Measurements from ENCODE around the gene RPP25L.

Gene RPP25L

GRCh38 chr9:34630402-34631154 lies 18.7 kb upstream of the RPP25L start:
- DNase-seq (ENCODE audit: low read depth) = no peak
- no peak for TF ChIP-seq CTCF (IDR thresholded peaks at IDR 0.05; ENCODE audit: insufficient read depth, low read depth, low read length, missing control alignments)
- H3K4me3 ChIP-seq (ENCODE audit: low read depth, low read length) = no peak overlapping the region

- no peak overlapping the region for H3K4me3 ChIP-seq (ENCODE audit: low read depth, low read length)
- TF ChIP-seq CTCF (IDR thresholded peaks at IDR 0.05; ENCODE audit: insufficient read depth, low read depth, low read length, missing control alignments) = no peak
- DNase-seq (ENCODE audit: low read depth) = no peak
These were observed 17.6 kb upstream of the RPP25L start for GRCh38 chr9:34629491-34629808.

- TF ChIP-seq CTCF (IDR thresholded peaks at IDR 0.05; ENCODE audit: insufficient read depth, low read depth, low read length, missing control alignments) = no peak
These were observed 17.0 kb upstream of the RPP25L start, which contains the start of gene ARID3C for GRCh38 chr9:34628656-34629490. TSS of gene ARID3C (minus strand) at chr9:34629066. CDS start at chr9:34628014, 1,052 bp downstream.

GRCh38 chr9:34627716-34628655 lies 16.1 kb upstream of the RPP25L start:
- DNase-seq (ENCODE audit: low read depth) = no peak
- TF ChIP-seq CTCF (IDR thresholded peaks at IDR 0.05; ENCODE audit: insufficient read depth, low read depth, low read length, missing control alignments) = no peak
- H3K4me3 ChIP-seq (ENCODE audit: low read depth, low read length) = no peak overlapping the region

More at GRCh38 chr9:34628656-34629490, 17.0 kb upstream of the RPP25L start, which contains the start of gene ARID3C:
- no peak for DNase-seq (ENCODE audit: low read depth)
- H3K4me3 ChIP-seq (ENCODE audit: low read depth, low read length) = no peak within 1 kb of the TSS

GRCh38 chr9:34625186-34625486 lies 13.2 kb upstream of the RPP25L start:
- TF ChIP-seq CTCF (IDR thresholded peaks at IDR 0.05; ENCODE audit: insufficient read depth, low read depth, low read length, missing control alignments) = no peak
- no peak overlapping the region for H3K4me3 ChIP-seq (ENCODE audit: low read depth, low read length)
- DNase-seq (ENCODE audit: low read depth) = no peak

GRCh38 chr9:34624475-34625185 lies 12.7 kb upstream of the RPP25L start:
- H3K4me3 ChIP-seq (ENCODE audit: low read depth, low read length) = no peak overlapping the region
- no peak for TF ChIP-seq CTCF (IDR thresholded peaks at IDR 0.05; ENCODE audit: insufficient read depth, low read depth, low read length, missing control alignments)
- DNase-seq (ENCODE audit: low read depth) = no peak

All from GM12865 (cell line).